Stimulated activated CD4-positive, alpha-beta T cell treated with anti-CD3 and anti-CD28 coated beads, Interleukin-4, amount 100 ng/mL, for 24 hours (primary cell): ENCODE data around the gene COL15A1.
"Not testable (repeated sequence)": the region's sequence is repeated elsewhere in the genome, so short reads cannot be mapped to it uniquely, and the experiment has no call there.

Experiments used
- DNase-seq: peaks from one replicate; pipeline ENCODE4 v3.0.0-alpha.2; 2020

COL15A1 gene

DNA sequence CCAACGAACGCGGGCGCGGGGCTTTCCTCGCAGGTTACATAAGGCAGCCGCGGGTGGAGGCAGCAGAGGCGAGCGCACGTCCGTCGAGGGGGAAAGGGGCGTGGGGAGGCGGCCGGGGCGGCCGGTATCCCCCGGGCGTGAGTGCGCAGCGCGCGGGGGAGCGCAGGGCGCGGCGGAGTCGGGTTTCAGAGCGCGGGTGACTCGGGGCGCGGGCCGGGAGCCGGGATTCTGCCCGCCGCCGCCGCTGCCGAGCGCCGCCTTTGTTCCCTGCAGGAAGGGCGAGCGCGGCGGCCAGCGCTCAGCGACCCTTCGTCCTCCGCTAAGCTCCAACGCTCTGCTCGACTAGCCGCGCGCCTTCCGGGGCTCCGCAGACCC is at the start of gene COL15A1:
TSS of gene COL15A1 (plus strand) at position 226 of the 375 bp plus-strand sequence. CDS start 155 bp downstream, outside the sequence.
- no peak for DNase-seq

- no peak for DNase-seq
Measured at GRCh38 chr9:98894171-98894570, 49.5 kb upstream of the COL15A1 start.

GRCh38 chr9:98894761-98895160 is 48.9 kb upstream of the COL15A1 start:
- DNase-seq = no peak

GRCh38 chr9:98896632-98897031 is 47.1 kb upstream of the COL15A1 start:
- DNase-seq = no peak

- DNase-seq = no peak
Measured at GRCh38 chr9:98897745-98898144, 46.0 kb upstream of the COL15A1 start.

GRCh38 chr9:98899408-98900056 is 44.2 kb upstream of the COL15A1 start:
- DNase-seq = no peak

DNA sequence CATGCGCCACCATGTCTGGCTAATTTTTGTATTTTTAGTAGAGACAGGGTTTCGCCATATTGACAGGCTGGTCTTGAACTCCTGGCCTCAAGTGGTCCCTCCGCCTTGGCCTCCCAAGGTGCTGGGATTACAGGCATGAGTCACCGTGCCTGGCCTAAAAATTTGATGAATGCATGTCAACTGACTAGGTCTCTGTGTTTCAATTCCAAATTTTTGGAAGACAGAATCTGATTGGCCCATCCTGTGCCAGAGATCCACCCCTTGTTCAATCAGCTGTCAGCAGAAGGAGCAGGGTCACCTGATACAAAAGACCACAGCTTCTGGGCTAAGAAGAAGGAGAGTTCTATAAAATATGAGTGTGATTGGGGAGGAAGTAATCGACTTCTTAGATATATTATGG is 43.5 kb upstream of the COL15A1 start:
- DNase-seq = no peak

- no peak for DNase-seq
Measured at GRCh38 chr9:98900725-98901124, 43.0 kb upstream of the COL15A1 start.

- not testable (repeated sequence) for DNase-seq
Measured at GRCh38 chr9:98901843-98902242, 41.9 kb upstream of the COL15A1 start.

DNA sequence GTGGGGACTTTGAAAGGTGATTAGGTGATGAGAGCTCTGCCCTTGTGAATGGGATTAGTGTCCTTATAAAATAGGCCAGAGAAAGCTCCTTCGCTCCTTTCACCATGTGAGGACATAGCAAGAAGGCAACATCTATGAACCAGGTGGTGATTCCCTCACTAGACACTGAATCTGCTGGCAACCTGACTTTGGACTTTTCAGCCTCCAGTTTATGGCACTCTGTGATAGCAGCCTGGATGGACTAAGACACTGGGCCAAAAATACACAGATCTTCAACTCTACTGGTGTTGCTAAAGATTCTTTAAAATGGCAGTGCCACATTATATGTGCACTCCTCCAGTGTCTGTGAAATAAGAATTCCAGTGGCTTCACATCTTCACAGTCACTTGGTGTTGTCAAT is 41.2 kb upstream of the COL15A1 start:
- no peak for DNase-seq

DNA sequence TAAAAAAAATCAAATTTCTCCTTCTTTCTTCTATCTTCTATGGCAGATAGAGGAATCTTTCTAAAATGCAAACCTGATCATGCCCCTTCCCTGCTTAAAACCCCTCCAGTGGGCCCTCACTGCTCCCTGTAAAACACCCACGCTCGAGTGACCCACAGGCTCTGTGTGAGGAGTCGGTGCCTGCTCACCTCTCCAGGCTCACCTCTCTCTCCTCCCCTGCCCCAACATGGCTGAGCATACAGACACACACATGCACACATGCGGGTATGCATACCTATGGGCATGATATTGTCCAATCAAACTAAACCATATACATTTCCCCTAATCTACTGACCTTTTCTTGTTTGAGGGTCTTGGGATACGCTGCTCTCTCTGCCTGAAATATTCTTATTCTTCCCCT is 40.8 kb upstream of the COL15A1 start:
- DNase-seq = no peak

GRCh38 chr9:98903961-98904411 is 39.7 kb upstream of the COL15A1 start:
- DNase-seq = no peak

DNA sequence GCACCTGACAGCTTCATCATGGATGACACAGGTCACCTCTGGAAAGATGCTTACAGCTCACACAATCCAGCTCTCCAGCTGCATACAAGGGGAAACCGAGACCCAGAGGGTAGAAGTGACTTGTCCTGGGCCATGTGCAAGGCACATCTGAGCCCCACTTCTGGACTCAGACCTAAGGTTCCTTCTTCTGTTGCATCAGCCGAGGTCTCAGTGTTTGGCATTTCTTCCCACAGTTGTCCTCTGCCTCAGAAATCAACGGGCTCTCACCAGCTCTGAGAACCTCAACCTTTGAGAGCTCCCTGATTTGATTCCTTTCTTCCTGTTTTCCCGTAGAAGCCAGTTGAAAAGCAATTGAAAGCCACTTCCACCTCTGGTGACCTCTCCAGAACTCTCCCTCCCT is 38.7 kb upstream of the COL15A1 start:
- no peak for DNase-seq

- no peak for DNase-seq
Measured at GRCh38 chr9:98906273-98907040, 37.2 kb upstream of the COL15A1 start.

DNA sequence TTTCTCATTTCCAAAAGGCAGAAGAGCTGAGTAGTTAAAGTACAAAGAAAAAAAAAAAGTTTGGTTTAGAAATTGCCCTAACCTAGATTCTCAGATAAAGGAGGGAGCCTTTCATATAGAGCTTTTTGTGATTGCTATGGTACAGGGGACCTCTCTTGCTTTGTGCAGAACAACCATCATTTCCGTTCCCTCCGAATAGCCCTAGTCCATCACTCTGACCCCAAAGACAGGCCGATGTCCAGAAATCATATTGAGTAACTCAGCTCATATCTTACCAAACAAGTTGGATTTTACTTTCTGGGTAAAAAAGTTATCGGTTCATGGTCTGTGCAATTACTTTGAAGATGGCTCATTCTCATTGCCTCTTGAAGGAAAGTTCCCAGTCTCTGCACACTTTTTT is 36.7 kb upstream of the COL15A1 start:
- no peak for DNase-seq

DNA sequence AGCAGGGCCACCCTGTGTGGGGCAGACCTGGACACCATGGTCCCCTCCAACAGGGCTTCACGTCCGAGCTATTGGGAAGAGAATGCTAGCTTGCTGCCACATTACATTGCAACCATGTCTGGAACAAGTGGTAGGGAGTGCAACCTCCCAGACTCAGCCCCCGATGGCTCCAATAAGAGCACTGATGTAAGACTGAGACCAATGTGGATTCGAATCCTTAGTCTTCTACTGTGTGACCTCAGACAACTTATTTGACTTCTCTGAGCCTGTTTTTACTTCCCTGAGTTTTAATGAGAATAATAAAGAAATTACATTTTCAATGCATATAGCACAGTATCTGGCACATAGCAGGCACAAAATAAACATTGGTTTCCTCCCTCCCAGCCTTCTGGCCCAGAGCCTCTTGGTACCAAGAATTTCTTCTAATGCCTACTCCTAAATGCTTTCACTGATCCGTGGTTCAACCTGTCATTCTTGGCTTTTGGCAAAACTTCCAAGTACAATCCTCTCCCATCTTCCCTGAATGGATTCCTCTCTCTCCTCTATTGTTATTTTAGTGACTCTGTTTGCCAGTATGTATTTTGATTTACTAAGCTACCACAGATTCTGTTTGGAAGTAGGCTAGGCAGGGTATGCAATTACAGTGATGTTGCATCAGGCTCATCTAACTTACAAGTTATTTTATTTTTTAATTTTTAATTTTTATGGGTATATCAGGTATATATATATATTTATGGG is 34.6 kb upstream of the COL15A1 start:
- no peak for DNase-seq

DNA sequence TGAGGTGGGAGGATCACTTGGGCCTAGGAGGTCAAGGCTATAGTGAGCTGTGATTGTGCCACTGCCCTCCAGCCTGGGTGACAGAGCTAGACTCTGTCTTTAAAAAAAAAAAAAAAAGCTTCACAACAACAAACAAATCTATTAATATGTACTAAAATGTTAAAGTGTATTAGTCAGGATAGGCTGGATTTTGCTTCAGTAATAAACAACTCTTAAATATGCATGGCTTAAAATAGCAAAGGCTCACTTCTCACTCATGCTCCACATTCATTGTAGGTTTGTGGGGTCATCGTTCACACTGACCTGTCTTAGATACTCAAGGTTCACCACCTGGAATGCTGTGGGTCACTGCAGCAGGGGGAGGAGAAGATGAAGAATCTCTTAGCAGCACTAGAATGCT is 33.8 kb upstream of the COL15A1 start:
- DNase-seq = no peak

GRCh38 chr9:98911042-98911441 is 32.7 kb upstream of the COL15A1 start:
- no peak for DNase-seq

- DNase-seq = not testable (repeated sequence)
Measured at GRCh38 chr9:98911738-98912137, 32.0 kb upstream of the COL15A1 start.

GRCh38 chr9:98912450-98912849 is 31.3 kb upstream of the COL15A1 start:
- no peak for DNase-seq

DNA sequence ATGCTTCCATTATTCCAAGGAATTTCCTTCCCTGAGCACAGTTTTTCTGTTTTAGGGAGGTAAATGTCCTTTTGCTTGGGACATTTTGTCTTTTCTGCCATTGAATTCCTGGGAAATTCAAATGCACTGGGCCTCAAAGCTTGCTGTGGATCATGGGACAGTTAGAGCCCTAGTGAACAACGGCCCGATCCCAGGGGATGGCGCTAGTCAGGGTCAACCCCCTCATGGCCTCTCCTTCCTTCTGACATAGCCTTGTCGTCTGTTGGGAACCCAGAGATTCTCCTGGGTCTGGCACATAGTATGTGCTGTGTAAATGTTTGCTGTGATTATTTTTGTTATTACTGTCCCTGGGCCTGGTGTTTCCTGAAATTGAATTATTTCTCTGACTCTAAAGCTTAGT is 30.7 kb upstream of the COL15A1 start:
- no peak for DNase-seq

DNA sequence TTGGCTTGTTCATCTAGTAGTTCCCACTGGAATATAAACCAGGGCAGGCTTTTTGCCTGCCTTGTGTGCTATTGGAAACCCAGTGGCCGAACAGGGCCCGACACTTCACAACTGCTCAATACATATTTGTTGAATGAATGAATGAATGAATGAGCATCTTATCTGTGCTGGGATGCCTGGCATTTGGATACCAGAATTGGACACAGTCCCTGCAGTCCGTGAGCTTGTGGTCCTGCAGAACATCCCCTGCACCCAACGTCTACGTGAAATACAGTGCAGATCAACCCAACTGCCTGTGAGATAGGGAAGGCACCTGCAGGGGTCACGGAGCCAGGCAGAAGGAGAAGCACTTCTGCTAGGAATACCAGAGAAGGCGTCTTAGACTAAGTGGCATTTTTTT is 30.0 kb upstream of the COL15A1 start:
- DNase-seq = no peak

DNA sequence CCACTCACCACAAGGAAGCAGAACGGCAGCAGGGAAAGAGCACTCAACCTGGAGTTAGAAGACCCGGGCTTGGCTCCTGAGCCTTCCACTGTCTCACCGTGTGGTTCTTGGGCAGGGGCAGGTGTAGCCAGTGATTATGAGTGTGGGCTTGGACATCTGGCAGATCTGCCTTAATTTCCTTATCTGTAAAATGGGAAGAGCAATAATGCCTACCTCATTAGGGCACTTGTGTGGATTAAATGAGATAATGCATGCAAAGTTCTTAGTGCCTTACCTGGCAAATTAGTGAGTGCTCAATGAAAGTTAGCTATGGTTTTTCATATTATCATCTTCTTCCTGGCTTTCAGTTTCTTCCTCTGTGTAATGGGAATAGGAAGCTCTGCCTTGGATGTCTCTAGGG is 28.1 kb upstream of the COL15A1 start:
- no peak for DNase-seq

DNA sequence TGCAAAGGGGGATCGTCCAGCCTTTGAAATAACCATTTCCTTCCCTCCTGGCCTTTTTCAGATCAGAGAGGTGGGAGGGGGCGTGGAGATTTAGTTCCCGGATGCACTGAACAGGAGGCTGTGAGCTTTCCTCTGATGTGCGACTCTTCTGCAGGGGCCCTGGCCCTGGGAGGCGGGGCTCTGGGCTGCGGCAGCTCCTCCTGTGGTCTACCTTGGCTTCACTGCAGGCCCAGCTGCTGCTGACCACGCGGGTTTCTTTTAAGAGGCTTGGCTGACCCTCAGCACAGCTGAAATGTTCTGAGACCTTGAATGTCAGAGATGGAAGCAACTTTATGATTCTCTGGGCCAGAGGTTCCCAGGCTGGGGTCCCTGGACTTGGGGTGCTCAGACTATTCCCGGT is 27.0 kb upstream of the COL15A1 start:
- DNase-seq = no peak
